ENCODE results near the gene NDUFS5.

Gene NDUFS5

GRCh38 chr1:38991638-38992411 is 34.3 kb upstream of the NDUFS5 start:
- TF ChIP-seq ZNF335 (tag by site-specific recombination; conservative IDR thresholded peaks at IDR 0.05) (peak; percentile 91), SP2 (tag by site-specific recombination; IDR thresholded peaks at IDR 0.05) (peak; percentile 34; the same call in 1 of the 2 replicates), ZNF341 (tag by site-specific recombination; IDR thresholded peaks at IDR 0.05; ENCODE audit: low read depth) (peak; percentile 46; the same call in 1 of the 2 replicates), ZBTB8A (tag by site-specific recombination; IDR thresholded peaks at IDR 0.05) (no peak), ZBTB1 (tag by site-specific recombination; IDR thresholded peaks at IDR 0.05) (no peak), ZNF398 (tag by site-specific recombination; IDR thresholded peaks at IDR 0.05) (peak; percentile 78), ZNF544 (tag by site-specific recombination; IDR thresholded peaks at IDR 0.05) (no peak), ZNF510 (tag by site-specific recombination; IDR thresholded peaks at IDR 0.05; ENCODE audit: insufficient replicate concordance) (no peak), PATZ1 (tag by site-specific recombination; IDR thresholded peaks at IDR 0.05) (peak; percentile 50; the same call in 1 of the 2 replicates), IKZF3 (tag by site-specific recombination; IDR thresholded peaks at IDR 0.05) (peak; percentile 45; the same call in 1 of the 2 replicates), GLIS2 (tag by site-specific recombination; IDR thresholded peaks at IDR 0.05) (peak; percentile 17; the same call in 1 of the 2 replicates)
- H3K4me3 ChIP-seq (ENCODE audit: low read depth, low read length) = peak overlapping the region; percentile 64
- peaks cover 16 to 40% of the 10 kb centered on the region in 2 experiments; a peak in 2 of 3 replicates for H3K36me3 ChIP-seq (ENCODE audit: control insufficient read depth in 2 of 2, insufficient read depth in 1 of 2, low read length in 2 of 2)
- ChIA-PET POLR2A (interaction anchor here (0.5 kb wide), 1 partner anchor 1092 kb away, joined by 3 read pairs; no protein-coding TSS in a partner anchor), CTCF (interaction anchor here (1.3 kb wide), 1 partner anchor 419 kb away, joined by 3 read pairs; no protein-coding TSS in a partner anchor)
- peak overlapping the region; percentile 89 for H3K27ac ChIP-seq (ENCODE audit: extremely low read depth, low read depth, low read length)
- no peaks in the 10 kb centered on the region for H3K9me3 ChIP-seq (ENCODE audit: control insufficient read depth, insufficient read depth, low read depth, low read length)
- peaks cover 5% of the 10 kb centered on the region; the same call in 1 of the 2 replicates for H3K4me1 ChIP-seq (ENCODE audit: control insufficient read depth, insufficient read depth, low read length)

GRCh38 chr1:38992412-38993111 is 33.6 kb upstream of the NDUFS5 start:
- Histone ChIP-seq H3K36me3 (ENCODE audit: control insufficient read depth in 2 of 2, insufficient read depth in 1 of 2, low read length in 2 of 2) (peaks cover 16 to 47% of the 10 kb centered on the region in 2 experiments; a peak in 2 of 3 replicates), H3K27ac (ENCODE audit: extremely low read depth, low read depth, low read length) (peak overlapping the region; percentile 21; the same call in 1 of the 2 replicates), H3K9me3 (ENCODE audit: control insufficient read depth, insufficient read depth, low read depth, low read length) (no peaks in the 10 kb centered on the region), H3K4me3 (ENCODE audit: low read depth, low read length) (peak overlapping the region; percentile 64), H3K4me1 (ENCODE audit: control insufficient read depth, insufficient read depth, low read length) (peaks cover 5% of the 10 kb centered on the region; the same call in 1 of the 2 replicates)
- POLR2A ChIA-PET = interaction anchor here (0.5 kb wide), 1 partner anchor 1092 kb away, joined by 3 read pairs; no protein-coding TSS in a partner anchor
- TF ChIP-seq ZNF335 (tag by site-specific recombination; conservative IDR thresholded peaks at IDR 0.05) (peak; percentile 38), ZNF561 (tag by site-specific recombination; IDR thresholded peaks at IDR 0.05; ENCODE audit: borderline replicate concordance) (0 out of 2 replicates have a peak, but pooled peaks have one; percentile 31), HOXC10 (CRISPR knock-in tag; IDR thresholded peaks at IDR 0.05) (no peak), OSR2 (tag by site-specific recombination; IDR thresholded peaks at IDR 0.05) (0 out of 2 replicates have a peak, but pooled peaks have one; percentile 17), ZNF600 (tag by site-specific recombination; IDR thresholded peaks at IDR 0.05) (0 out of 2 replicates have a peak, but pooled peaks have one; percentile 39), ZBTB17 (tag by site-specific recombination; IDR thresholded peaks at IDR 0.05) (peak; percentile 45), SP7 (tag by site-specific recombination; IDR thresholded peaks at IDR 0.05) (0 out of 2 replicates have a peak, but pooled peaks have one; percentile 9), PRDM6 (tag by site-specific recombination; IDR thresholded peaks at IDR 0.05) (0 out of 2 replicates have a peak, but pooled peaks have one; percentile 61), ZNF138 (tag by site-specific recombination; IDR thresholded peaks at IDR 0.05; ENCODE audit: borderline replicate concordance) (no peak), ZNF341 (tag by site-specific recombination; IDR thresholded peaks at IDR 0.05; ENCODE audit: low read depth) (peak; percentile 42; the same call in 1 of the 2 replicates), PRDM10 (tag by site-specific recombination; IDR thresholded peaks at IDR 0.05) (0 out of 2 replicates have a peak, but pooled peaks have one; percentile 33)
- CTCF ChIA-PET = interaction anchor here (1.3 kb wide), 1 partner anchor 419 kb away, joined by 3 read pairs; no protein-coding TSS in a partner anchor
